ENCODE results near the gene DIPK1A. TPM values are rescaled to one million over a fixed set of nuclear protein-coding genes. Genes with fewer than 3 reads are reported as not detected.

DIPK1A gene
- total RNA-seq, 1 donor from 2014 or later: 7.2 TPM

- no peak overlapping the region for H3K27ac Mint-ChIP-seq (ENCODE audit: unreplicated experiment)
- no peaks in the 10 kb centered on the region for H3K4me1 Mint-ChIP-seq (ENCODE audit: low read depth, unreplicated experiment)
- TF ChIP-seq, protein P1, sequence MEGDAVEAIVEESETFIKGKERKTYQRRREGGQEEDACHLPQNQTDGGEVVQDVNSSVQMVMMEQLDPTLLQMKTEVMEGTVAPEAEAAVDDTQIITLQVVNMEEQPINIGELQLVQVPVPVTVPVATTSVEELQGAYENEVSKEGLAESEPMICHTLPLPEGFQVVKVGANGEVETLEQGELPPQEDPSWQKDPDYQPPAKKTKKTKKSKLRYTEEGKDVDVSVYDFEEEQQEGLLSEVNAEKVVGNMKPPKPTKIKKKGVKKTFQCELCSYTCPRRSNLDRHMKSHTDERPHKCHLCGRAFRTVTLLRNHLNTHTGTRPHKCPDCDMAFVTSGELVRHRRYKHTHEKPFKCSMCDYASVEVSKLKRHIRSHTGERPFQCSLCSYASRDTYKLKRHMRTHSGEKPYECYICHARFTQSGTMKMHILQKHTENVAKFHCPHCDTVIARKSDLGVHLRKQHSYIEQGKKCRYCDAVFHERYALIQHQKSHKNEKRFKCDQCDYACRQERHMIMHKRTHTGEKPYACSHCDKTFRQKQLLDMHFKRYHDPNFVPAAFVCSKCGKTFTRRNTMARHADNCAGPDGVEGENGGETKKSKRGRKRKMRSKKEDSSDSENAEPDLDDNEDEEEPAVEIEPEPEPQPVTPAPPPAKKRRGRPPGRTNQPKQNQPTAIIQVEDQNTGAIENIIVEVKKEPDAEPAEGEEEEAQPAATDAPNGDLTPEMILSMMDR (IDR thresholded peaks at IDR 0.05; ENCODE audit: partially characterized antibody, unreplicated experiment): no peak
- H3K27me3 Mint-ChIP-seq (ENCODE audit: unreplicated experiment): no peaks in the 10 kb centered on the region
- no peak overlapping the region for H3K4me3 Mint-ChIP-seq (ENCODE audit: unreplicated experiment)
- H3K36me3 Mint-ChIP-seq (ENCODE audit: unreplicated experiment): no peaks in the 10 kb centered on the region
- no peak for DNase-seq
- H3K9me3 Mint-ChIP-seq (ENCODE audit: unreplicated experiment): no peaks in the 10 kb centered on the region
These were observed 30.8 kb upstream of the DIPK1A start for GRCh38 chr1:92992054-92992453.

DNA sequence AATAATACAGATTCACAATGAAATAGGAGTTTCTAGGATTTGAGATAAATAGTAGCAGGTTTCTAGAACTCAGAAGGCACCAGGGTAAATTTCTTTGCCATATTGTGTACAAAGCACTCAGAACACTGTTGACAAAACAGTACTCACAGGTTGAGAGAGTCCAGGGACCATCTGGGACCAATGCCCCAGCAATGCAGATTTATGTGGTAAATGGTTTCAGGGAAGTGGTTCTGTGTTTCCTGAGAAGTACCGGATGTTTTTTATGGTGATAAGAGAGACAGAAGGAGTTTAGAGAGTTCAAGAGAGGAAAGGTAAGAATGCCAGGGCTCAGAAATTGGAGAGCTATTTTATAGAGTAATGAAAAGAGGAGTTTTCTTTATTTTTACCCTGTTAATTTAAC, 29.6 kb upstream of the DIPK1A start:
- TF ChIP-seq, protein P1 (IDR thresholded peaks at IDR 0.05; ENCODE audit: partially characterized antibody, unreplicated experiment): no peak
- Mint-ChIP-seq H3K27me3 (ENCODE audit: unreplicated experiment) (no peaks in the 10 kb centered on the region), H3K4me3 (ENCODE audit: unreplicated experiment) (no peak overlapping the region), H3K27ac (ENCODE audit: unreplicated experiment) (no peak overlapping the region), H3K4me1 (ENCODE audit: low read depth, unreplicated experiment) (no peaks in the 10 kb centered on the region), H3K9me3 (ENCODE audit: unreplicated experiment) (no peaks in the 10 kb centered on the region), H3K36me3 (ENCODE audit: unreplicated experiment) (no peaks in the 10 kb centered on the region)
- no peak for DNase-seq

GRCh38 chr1:92989936-92990583, 28.8 kb upstream of the DIPK1A start:
- no peak overlapping the region for H3K4me3 Mint-ChIP-seq (ENCODE audit: unreplicated experiment)
- H3K36me3 Mint-ChIP-seq (ENCODE audit: unreplicated experiment): no peaks in the 10 kb centered on the region
- H3K27me3 Mint-ChIP-seq (ENCODE audit: unreplicated experiment): no peaks in the 10 kb centered on the region
- DNase-seq: no peak
- TF ChIP-seq, protein P1 (IDR thresholded peaks at IDR 0.05; ENCODE audit: partially characterized antibody, unreplicated experiment): no peak
- no peak overlapping the region for H3K27ac Mint-ChIP-seq (ENCODE audit: unreplicated experiment)
- no peaks in the 10 kb centered on the region for H3K4me1 Mint-ChIP-seq (ENCODE audit: low read depth, unreplicated experiment)
- no peaks in the 10 kb centered on the region for H3K9me3 Mint-ChIP-seq (ENCODE audit: unreplicated experiment)

DNA sequence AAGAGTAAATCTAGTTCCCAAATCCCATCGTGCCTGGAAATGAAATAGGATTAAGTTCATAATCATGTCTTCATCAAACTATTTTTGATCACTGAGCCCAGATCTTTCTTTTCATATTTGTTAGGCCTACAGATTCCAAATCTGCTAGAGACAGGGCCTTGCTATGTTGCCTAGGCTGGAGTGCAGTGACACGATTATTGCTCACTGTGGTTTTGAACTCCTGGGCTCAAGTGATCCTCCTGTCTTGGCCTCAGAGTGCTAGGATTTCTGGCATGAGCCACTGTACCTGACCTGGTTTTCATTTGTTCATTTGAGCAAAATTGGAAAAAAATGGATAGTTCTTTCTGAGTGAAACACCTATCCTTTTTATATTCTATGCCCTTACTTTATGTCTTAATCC, 28.0 kb upstream of the DIPK1A start:
- Mint-ChIP-seq H3K9me3 (ENCODE audit: unreplicated experiment) (no peaks in the 10 kb centered on the region), H3K4me3 (ENCODE audit: unreplicated experiment) (no peak overlapping the region), H3K4me1 (ENCODE audit: low read depth, unreplicated experiment) (no peaks in the 10 kb centered on the region), H3K36me3 (ENCODE audit: unreplicated experiment) (no peaks in the 10 kb centered on the region), H3K27me3 (ENCODE audit: unreplicated experiment) (no peaks in the 10 kb centered on the region), H3K27ac (ENCODE audit: unreplicated experiment) (no peak overlapping the region)
- TF ChIP-seq, protein P1 (IDR thresholded peaks at IDR 0.05; ENCODE audit: partially characterized antibody, unreplicated experiment): no peak
- DNase-seq: no peak

DNA sequence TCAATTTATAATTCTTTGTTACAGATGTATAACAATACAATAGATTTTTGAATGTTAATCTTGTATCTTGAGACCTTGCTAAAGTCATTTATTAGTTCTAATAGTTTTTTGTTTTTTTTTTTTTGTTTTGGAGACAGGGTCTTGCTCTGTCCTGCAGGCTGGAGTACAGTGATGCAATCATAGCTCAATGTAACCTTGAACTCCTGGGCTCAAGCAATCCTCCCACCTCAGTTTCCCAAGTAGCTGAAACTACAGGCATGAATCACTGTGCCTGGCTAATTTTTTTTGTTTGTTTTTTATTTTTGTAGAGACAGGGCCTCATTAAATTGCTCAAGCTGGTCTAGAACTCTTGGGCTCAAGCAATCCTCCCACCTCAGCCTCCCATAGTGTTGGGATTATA, 26.2 kb upstream of the DIPK1A start:
- no peak overlapping the region for H3K4me3 Mint-ChIP-seq (ENCODE audit: unreplicated experiment)
- H3K4me1 Mint-ChIP-seq (ENCODE audit: low read depth, unreplicated experiment): no peaks in the 10 kb centered on the region
- no peaks in the 10 kb centered on the region for H3K27me3 Mint-ChIP-seq (ENCODE audit: unreplicated experiment)
- no peak for DNase-seq
- TF ChIP-seq, protein P1 (IDR thresholded peaks at IDR 0.05; ENCODE audit: partially characterized antibody, unreplicated experiment): no peak
- H3K9me3 Mint-ChIP-seq (ENCODE audit: unreplicated experiment): no peaks in the 10 kb centered on the region
- H3K36me3 Mint-ChIP-seq (ENCODE audit: unreplicated experiment): peaks cover 5% of the 10 kb centered on the region
- no peak overlapping the region for H3K27ac Mint-ChIP-seq (ENCODE audit: unreplicated experiment)
